ENCODE data around the gene ANKMY2.
"Not testable (repeated sequence)": the region's sequence is repeated elsewhere in the genome, so short reads cannot be mapped to it uniquely, and the experiment has no call there.

Gene ANKMY2

DNA sequence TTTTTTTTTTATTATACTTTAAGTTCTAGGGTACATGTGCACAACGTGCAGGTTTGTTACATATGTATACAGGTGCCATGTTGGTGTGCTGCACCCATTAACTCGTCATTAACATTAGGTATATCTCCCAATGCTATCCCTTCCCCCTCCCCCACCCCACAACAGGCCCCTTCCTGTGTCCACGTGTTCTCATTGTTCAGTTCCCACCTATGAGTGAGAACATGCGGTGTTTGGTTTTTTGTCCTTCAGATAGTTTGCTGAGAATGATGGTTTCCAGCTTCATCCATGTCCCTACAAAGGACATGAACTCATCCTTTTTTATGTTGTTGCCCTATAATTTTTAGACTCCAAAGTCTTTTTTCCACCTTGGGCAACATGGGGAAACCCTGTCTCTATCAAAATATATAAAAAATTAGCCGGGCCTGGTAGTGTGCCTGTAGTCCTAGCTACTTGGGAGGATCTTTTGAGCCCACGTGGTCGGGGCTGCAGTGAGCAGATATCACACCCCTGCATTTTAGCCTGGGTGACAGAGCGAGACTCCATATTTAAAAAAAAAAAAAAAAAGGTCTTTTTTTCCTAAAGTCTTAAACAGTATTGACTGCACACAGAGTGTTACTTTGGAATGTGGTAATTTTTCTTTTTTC, 14.4 kb upstream of the ANKMY2 start:
- FAIRE-seq; DNase-seq (ENCODE audit: low spot score): not testable (repeated sequence)

DNA sequence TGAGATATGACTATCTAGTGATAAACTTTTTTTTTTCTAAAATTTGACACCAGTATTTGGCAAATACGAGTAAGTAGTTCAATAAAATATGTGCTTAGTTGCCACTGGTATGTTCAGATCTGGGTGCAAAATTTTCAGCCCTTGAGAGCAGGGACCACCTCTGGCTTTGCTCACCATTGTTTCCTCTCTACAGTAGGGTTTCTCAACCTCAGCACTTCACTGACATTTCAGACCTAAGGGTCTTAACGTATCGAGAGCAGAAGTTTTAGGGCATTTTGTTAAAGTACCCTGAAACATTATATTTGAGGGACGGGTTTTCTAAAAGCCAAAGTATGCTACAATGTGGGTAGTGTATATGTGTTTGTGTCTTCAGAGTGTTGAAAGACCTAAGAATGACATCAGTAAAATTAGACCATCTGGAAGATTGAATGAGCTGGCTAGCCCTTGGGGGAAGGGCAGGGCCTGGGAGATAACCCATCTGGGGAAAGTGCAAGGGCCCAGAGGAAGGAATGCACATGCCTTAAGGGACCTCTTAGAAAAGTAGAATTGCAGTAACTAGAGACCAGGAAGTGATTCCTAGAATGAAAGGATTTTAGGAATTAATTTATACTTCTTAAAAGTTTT, 12.2 kb upstream of the ANKMY2 start:
- FAIRE-seq: no peak
- peak; percentile 11 for DNase-seq (ENCODE audit: low spot score)

DNA sequence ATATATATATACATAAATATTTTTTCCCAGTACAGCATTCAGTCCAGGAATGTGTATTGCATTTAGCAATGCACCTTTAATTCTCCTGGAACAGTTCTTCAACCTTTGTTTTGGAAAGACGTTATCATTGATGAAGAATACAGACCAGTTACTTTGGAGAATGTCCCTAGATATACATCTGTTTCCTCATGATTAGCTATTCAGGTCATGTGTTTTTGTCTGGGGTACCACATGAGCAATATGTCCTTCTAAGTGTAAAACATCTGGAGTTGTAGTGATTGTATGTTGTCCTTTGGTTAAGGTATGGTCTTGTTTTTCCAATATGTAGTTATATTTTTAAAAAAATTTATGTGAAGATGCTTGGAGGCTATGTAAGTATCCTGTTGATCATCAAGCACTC, 10.6 kb upstream of the ANKMY2 start:
- peak; percentile 44 for FAIRE-seq
- DNase-seq (ENCODE audit: low spot score): no peak

DNA sequence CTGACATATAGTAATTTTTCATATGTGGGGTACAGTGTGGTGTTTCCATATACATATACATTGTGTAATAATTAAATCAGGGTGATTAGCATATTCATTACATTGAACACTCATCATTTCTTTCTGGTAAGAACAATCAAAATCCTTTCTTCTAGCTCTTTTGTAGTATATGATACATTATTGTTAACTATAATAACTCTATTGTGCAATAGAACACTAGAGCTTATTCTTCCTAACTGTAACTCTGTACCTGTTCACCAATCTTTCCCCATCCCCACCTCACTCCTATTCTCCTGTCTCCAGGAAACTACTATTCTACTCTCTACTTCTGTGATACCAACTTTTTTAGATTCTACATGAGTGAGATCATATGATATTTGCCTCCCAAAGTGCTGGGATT, 9.8 kb upstream of the ANKMY2 start:
- FAIRE-seq (no peak), DNase-seq (ENCODE audit: low spot score) (no peak)

DNA sequence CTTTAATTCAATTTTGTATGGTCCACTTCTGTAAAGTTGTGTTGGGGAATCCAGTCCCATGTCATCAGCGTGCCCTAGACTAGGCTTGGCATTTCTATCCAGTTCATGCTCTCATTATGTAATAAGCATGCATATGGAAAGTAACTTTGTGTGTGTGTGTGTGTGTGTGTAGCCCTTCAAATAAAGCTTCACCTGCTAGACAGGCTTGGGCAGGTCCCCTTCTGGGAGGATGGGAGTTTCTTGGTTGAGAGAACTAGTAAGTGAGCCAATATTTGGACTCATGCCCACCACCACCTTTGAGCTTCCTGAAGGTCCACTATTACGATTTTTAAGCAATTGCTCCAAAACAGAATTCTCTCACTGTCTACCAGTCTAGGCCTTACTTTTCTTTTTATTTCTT, 7.3 kb upstream of the ANKMY2 start:
- FAIRE-seq (no peak), DNase-seq (ENCODE audit: low spot score) (no peak)

DNA sequence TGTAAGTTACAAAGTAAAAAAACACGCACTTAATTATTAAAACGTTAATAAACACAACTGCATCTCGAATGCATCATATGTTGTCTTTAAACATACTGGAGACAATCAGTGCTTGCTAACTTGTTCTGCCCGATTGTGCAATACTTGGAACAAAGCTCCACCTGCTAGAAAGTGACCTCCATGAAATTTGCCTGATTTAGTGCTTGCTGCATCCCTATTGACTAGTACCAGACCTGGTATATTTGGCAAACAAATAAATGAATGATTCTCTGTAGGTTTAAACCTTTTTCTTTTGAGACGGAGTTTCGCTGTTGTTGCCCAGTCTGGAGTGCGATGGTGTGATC, 6.7 kb upstream of the ANKMY2 start:
- FAIRE-seq (no peak), DNase-seq (ENCODE audit: low spot score) (no peak)

DNA sequence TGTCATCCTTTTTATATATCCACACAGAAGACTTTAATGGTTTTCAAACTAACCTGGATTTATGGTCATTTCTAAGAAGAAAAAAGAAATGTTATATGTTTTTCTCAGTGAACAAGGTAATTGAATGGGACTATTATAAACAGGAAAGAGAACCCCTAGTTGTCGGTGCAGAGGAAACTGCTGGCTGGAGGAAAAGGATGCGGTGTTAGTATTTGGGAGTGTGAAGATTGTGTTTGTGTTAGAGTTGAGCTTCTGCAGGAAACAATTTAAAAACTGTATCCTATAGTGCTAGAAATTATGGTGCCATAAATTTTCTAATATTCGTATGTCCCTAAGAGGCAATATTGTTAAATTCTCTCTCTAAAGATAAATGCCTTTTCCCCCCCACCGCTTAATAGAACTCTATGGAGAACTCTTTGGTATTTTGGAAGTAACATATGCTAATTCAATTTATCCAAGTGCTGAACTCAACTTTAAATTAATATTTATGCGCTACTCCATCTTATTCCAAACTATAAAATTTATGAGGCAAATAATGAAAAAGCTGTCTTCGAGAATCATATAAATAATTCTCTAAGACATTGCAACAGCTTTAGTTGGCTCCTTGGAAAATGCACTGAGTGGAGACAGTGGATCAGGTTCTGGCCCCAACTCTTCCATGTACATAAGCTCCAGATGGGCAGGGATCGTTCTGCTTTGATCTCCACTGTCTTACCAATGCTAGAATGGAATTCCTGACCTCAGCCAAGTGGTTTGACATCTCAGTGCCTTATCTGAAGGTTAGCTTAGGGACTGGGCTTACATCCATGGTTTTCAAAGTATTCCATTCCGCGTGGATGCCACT, 6.1 kb upstream of the ANKMY2 start:
- FAIRE-seq: no peak
- no peak for DNase-seq (ENCODE audit: low spot score)

DNA sequence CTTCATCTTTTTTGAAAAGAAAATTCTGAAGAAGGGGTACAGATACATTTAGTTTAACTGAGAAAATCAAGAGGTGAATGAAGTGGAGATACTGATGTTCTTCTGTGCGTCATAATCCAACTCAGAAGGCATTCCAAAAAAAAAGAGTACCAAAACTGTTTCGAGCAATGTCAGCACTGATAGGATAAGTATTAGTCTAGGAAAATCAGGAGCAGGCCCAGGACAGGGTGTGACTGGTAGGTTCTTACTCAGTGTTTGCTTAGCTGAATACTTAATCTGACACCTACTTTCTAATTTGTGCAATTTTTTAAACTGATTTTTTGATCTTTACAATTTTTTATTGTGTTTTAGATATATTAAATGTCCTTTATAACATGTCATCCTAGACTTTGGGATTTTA, 4.7 kb upstream of the ANKMY2 start:
- no peak for FAIRE-seq

DNA sequence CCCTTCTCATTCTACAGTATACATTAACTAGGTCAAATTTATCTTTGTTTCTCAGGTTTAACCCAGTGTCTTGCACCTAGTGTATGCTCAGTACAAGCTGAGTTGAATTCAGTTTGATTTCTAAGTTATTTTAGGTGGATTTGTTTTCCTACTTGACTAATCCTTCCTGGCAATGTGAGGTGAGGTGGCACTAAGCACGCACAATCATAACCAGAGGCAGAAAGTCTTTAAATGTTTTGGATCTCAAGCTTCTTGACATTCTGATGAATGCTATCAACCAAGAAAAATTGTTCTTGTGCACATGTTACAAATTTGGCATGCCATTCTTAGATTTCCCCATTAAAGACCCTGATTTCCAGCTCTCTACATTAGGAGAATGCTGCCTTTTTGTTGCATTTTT, 3.6 kb upstream of the ANKMY2 start:
- DNase-seq (ENCODE audit: low spot score) (no peak), FAIRE-seq (no peak)

More for the DNA sequence above, 4.7 kb upstream of the ANKMY2 start:
- DNase-seq (ENCODE audit: low spot score): no peak

DNA sequence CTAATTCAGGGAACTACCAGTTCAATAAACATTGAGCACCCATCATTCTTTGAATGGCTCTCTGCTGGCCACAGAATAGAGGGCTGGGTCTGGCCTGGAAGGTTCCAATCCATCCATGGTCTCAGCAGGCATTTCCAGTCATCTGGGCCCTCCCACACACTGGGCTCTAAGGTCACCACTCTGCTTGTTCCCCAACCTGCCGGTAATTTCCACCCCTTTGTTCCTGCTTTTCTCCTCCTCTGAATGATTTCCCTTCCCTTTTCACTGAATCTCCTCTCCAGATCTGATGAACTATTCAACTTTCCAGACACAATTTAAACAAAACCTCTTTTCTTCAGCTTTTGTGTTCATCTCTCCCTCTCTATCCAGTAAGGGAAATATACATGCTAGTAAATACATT, 3.0 kb upstream of the ANKMY2 start:
- DNase-seq (ENCODE audit: low spot score) (no peak), FAIRE-seq (no peak)

DNA sequence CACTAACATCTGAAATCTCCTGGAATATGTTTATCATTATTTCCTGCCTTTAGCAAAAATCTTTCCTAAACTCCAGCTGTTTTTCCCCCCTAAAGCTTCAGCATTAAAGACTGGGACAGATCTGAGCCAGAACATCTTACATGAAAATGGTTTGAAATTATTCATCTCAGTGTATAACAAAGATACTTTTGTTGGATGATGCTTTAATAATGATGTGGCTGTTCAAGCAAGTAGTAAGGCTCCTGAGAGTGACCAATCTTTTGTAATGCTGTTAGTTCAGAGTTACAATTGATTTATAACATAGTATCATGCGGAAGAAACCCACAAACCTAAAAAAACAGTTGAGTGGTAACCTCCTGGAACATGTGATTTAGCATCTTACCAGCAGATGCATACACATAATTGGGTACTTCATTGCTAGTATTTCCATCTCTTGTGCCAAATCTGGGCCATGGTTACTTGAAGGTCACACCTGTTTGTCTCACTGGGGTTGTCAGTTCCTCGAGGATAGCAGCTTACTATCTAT, 1.9 kb upstream of the ANKMY2 start:
- FAIRE-seq: no peak

DNA sequence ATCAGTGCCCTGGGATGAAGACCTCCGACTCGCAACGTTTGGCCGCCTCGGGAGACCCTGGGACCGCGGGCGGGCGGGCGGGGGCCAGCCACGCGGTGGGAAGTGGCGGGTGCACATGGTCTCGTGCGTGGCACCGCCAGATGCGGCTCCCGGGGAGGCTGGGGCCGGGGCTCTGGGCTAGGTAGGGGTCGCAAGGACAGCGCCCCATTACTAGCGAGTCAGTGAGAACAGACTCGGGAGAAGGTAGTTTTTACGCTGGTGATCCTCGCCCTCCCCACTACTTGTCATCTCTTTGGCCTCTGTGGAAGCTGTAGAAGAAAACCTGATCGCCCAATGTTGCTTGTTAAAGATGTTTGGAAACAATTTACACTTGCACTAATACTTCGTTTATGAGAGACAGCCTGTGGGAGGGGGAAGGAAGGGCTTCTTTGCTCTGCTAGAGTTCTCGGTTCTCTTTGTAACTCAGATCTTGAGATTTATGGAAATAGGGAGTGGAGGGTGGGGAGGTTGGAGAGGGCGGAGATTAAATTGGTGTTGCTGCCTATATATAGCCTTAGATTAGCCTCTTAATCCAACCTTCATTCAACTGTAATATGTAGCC, 1.0 kb upstream of the ANKMY2 start:
- FAIRE-seq: no peak
- peak; percentile 13 for DNase-seq (ENCODE audit: low spot score)

More for the DNA sequence above, 1.9 kb upstream of the ANKMY2 start:
- no peak for DNase-seq (ENCODE audit: low spot score)

DNA sequence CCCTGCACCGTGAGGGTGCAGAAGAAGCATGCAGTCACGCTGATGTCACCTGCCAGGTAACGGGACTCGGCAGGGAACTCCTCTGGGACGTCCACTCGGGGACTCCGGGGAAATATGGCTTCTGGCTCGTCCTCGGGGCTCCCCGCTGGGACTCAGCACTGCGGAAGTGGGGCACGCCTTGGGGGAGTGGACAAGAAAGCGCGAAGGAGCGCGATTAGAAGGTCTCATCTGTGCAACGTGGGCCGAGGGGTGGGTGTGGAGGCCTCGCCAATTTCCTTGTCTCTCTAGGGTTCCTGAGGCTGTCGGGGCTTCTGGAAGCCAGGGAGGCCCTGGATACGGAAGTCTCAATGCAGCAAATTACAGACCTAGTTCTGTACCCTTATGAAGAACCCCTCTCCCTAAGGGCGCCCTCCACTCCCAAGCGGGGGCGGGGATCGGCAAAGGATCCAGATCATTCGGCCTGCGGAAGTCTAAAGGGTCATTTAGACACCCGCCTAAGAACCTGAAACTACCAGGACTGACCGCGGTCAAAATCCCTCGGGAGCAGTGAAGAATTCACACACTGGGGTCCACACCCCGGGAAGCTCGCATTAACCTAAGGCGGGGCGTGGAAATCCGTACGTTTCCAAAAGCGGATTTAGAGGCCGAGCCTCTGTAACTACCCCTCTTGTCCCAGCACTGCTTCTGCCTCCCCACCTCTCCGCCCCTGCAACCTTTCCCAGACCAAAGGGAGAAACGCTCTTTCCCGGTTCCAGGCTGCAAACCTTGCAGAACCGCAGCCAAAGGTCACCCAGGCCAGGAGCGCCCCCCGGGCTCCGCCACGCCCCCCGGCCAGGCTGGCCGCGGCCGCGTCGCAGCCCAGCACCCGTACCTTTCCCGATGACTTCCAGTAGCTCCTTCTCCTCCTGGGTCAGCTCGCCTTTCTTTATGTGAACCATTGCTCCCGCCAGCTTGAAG, 640 bp downstream of the ANKMY2 start:
- no peak for FAIRE-seq
- DNase-seq (ENCODE audit: low spot score): peak; percentile 59

DNA sequence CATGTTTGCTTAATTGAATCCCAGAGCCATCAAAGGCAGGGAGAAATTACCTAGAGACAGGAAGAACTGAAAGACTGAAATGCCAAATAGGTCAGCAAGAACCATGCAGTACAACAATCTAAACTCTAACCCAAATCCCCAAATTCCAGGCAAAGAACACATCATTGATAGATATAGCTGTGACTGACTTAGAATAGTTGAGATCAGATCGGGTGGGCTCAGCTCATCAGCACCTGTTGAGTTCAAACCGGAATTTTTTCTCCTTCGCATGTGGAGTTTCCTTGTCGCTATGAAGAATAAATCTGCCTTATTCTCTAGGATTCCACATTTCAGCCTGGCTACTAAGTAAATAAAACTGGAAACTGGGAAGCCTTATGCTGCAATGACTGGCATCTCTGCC, 1.4 kb downstream of the ANKMY2 start:
- no peak for DNase-seq (ENCODE audit: low spot score)
- FAIRE-seq: no peak

DNA sequence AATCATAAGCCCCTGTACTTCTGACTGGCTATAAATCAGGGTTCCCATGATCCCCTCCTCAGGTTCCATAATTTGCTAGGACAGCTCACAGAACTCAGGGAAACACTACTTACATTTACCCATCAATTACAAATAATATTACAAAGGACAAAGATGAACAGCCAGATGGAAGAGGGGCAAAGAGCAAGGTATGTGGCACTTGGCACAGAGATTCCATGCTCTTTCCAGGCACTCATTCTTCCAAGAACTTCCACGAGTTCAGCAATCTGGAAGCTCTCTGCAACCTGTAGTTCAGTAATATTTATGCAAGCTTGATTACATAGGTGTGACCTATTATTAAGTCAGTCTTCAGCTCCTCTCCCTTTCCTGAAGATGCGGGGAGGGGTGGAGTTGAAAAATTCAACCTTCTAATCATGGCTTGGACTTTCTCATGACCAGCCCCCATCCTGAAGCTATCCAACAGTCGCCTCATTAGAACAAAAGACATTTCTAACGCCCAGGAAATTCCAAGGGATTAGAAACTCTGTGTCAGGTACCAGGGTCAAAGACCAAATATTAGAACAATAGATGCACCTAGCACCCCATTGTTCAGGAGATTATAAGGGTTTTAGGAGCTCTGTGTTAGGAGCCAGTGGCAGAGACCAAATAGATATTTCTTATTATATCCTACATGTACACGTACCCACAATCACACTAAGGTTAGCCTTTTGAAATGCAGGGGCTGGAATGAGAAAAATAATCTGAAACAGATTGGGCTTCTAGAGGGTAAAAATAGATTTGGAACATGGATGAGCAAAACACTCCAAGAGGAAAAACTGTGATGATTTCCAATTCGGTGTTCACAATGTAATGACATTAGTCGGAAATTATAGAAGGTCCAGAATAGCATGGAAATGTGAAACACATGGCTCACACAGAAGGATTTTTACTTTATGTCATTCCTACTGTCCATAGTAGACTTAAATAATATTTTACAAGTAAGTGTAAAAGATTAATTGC, 7.0 kb downstream of the ANKMY2 start:
- DNase-seq (ENCODE audit: low spot score) (no peak), FAIRE-seq (no peak)

DNA sequence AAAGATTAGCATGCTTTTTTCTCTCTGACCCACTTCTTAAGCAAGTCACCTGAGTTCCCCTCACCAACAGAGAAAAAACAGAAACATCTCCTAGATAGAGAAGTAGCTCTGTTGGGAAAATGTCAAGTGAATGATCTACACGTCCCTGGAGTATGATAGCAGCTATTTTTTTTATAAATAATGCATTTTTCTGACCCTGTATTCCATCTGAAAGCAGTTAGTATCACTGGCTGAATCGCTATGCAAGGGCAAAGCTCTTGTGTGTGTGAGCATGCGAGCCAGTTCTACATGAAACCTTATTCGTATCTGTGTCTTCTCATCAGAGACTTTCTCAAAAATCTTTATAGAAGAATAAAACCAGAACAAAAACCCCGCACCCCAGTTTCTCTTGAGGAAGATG, 8.2 kb downstream of the ANKMY2 start:
- DNase-seq (ENCODE audit: low spot score): no peak
- no peak for FAIRE-seq

DNA sequence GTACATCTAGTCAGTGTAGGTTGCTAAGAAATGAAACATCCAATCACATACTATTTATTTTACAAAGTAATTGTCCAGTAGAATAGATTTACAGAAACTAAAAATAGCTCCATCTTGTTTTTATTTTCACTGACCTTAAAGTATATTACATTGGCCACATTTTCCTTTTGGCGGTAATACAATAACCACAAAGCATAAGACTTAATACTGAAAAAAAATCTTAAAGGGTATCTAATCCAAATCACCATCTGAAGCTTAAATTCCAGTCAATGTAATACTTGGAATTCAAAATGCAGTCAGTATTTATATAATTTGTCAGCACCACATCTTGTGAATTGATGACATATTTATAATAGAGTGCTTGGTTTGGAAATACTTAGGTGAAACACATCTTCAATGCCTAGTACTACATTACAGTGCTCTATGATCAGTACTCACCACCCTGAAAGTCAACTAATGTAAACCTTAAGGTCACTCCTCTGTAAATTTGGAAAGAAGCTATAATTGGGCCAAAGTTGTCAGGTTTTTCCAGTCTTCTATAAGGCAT, 8.9 kb downstream of the ANKMY2 start:
- FAIRE-seq (no peak), DNase-seq (ENCODE audit: low spot score) (no peak)

DNA sequence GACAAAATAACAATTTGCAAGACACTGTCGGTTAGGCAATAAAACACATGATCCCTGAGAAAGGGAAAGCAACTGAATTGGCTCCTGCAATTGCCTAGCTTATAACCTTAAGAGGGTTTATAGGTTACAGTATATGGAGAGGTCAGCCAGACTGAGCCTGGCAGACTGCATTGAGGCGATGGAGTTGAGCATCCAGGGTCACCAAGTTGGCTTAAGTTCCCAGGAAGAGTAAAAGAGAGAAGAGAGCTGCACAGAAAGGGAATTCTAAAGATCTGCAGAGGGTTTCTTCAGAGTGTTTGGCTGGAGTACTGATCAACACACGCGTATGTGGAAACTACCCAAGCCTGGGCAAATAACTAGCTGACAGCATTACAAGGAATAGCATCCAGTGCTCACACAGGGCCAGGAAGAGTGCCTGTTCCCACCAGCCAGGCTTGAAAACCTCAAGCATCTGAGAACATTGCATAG, 11.2 kb downstream of the ANKMY2 start:
- DNase-seq (ENCODE audit: low spot score) (no peak), FAIRE-seq (no peak)

DNA sequence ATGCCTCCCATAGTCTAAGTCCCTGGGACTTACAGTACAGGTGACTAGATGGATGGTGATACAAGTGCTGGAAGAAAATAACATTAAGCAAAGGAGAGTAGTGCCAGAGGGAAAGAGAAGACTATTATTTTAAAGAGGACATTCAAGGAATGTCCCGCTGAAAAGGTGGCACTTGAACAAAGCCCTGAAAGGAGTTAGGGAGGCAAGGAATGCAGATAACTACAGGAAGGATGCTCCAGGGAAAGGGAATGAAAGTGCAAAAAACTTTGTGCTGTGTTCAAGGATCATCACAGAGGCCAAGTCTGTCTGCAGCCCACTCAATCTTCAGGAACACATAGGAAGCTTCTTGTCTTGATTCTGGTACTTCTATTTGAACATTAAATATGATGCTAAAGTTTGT, 14.9 kb downstream of the ANKMY2 start:
- FAIRE-seq: no peak

More for the DNA sequence above, 14.9 kb downstream of the ANKMY2 start:
- DNase-seq (ENCODE audit: low spot score): no peak

Measured in urothelium cell line (cell line).